ENCODE measurements around the gene TRMU. TPM values are rescaled to one million over a fixed set of nuclear protein-coding genes. Genes with fewer than 3 reads are reported as not detected.

The TRMU gene
- total and polyA plus RNA-seq, 2 of the 4 experiments (the other 2 are of a cell fraction): 19.0 to 36.4 TPM

GRCh38 chr22:46376111-46376510, 40.6 kb downstream of the TRMU start:
- Histone ChIP-seq H4K8ac (ENCODE audit: low read depth in 2 of 2, low read length in 2 of 2) (no peak overlapping the region), H2AFZ (replicated peaks; ENCODE audit: low read length, poor library complexity) (no peak overlapping the region), H2BK120ac (ENCODE audit: low read depth, low read length) (no peak overlapping the region), H2BK5ac (ENCODE audit: low read depth, low read length, poor library complexity, severe bottlenecking) (no peak overlapping the region), H3K79me1 (ENCODE audit: low read depth in 1 of 2, low read length in 2 of 2) (no peaks in the 10 kb centered on the region), H3K4ac (ENCODE audit: low read depth, low read length) (no peak overlapping the region), H3K27ac (ENCODE audit: insufficient read depth, low read length) (no peak overlapping the region), H3K9me3 (ENCODE audit: control insufficient read depth, insufficient read depth, low read length) (peaks cover 6% of the 10 kb centered on the region), H4K91ac (ENCODE audit: insufficient read depth, low read depth, low read length) (no peak overlapping the region), H2AK9ac (replicated peaks; ENCODE audit: low read depth, low read length, poor library complexity) (no peak overlapping the region), H2AK5ac (ENCODE audit: low read depth, low read length) (no peak overlapping the region), H3K36me3 (ENCODE audit: control insufficient read depth, insufficient read depth, low read length) (no peaks in the 10 kb centered on the region), H3K4me3 (ENCODE audit: insufficient read depth, low read depth, low read length) (no peak overlapping the region), H3K23ac (ENCODE audit: low read depth, low read length) (no peak overlapping the region), H2BK20ac (ENCODE audit: low read depth, low read length) (no peak overlapping the region), H3K4me2 (ENCODE audit: low read depth, low read length) (no peak overlapping the region), H3K56ac (ENCODE audit: extremely low read depth, insufficient read depth, low read length) (no peak overlapping the region), H3K14ac (replicated peaks; ENCODE audit: low read depth, low read length) (no peak overlapping the region), H3K18ac (ENCODE audit: low read depth, low read length) (no peak overlapping the region), H2BK15ac (ENCODE audit: low read depth, low read length) (no peak overlapping the region), H3K9me1 (ENCODE audit: insufficient read depth, low read length) (no peaks in the 10 kb centered on the region), H3K27me3 (ENCODE audit: control insufficient read depth, insufficient read depth, low read length) (peaks cover 16% of the 10 kb centered on the region; the same call in 1 of the 2 replicates), H3K9ac (ENCODE audit: low read depth, low read length) (no peak overlapping the region), H4K20me1 (ENCODE audit: insufficient read depth, low read length) (no peaks in the 10 kb centered on the region), H3K4me1 (ENCODE audit: control insufficient read depth, insufficient read depth, low read length) (no peaks in the 10 kb centered on the region; the same call in 1 of the 2 replicates), H4K5ac (ENCODE audit: low read depth, low read length) (no peak overlapping the region)
- ATAC-seq (ENCODE audit: low read depth) (no peak), DNase-seq (no peak)
- in situ Hi-C loops (cut with MboI; ENCODE audit: low sequenced_read_pairs): no loop called here
- POLR2A ChIA-PET (ENCODE audit: unreplicated experiment): no interaction called here
- dilution Hi-C loops (cut with HindIII; ENCODE audit: low sequenced_read_pairs, unreplicated experiment): no loop called here
- intact Hi-C loops (cut with micrococcal nuclease): no loop called here
- no TSS peak for BruUV-seq (replicated peaks)
- CTCF ChIA-PET: no interaction called here
- WGBS, 2 experiments (ENCODE audit: extremely low coverage in 2 of 2, insufficient read length in 1 of 2): no CpG with 5 or more reads among the region's 3 CpGs
- TF ChIP-seq RAD21 (IDR thresholded peaks at IDR 0.05; ENCODE audit: low read length) (no peak), RCOR1 (IDR thresholded peaks at IDR 0.05; ENCODE audit: insufficient replicate concordance, low read length) (no peak), BHLHE40 (IDR thresholded peaks at IDR 0.05; ENCODE audit: low read depth, low read length) (no peak), CHD1 (IDR thresholded peaks at IDR 0.05; ENCODE audit: low read depth, low read length) (no peak), CEBPB (IDR thresholded peaks at IDR 0.05; ENCODE audit: low read depth, low read length) (no peak), USF2 (IDR thresholded peaks at IDR 0.05; ENCODE audit: low read depth, low read length) (no peak), CTCF (conservative IDR thresholded peaks at IDR 0.05; ENCODE audit: low read depth, low read length) (no peak)
